ENCODE data around the gene NCKIPSD. TPM values are rescaled to one million over a fixed set of nuclear protein-coding genes. Genes with fewer than 3 reads are reported as not detected.
A peak's percentile ranks its signal among the peaks of the same experiment; 100 is the strongest.

NCKIPSD gene
- total RNA-seq, 1 donor from 2014 or later = 33.5 TPM

DNA sequence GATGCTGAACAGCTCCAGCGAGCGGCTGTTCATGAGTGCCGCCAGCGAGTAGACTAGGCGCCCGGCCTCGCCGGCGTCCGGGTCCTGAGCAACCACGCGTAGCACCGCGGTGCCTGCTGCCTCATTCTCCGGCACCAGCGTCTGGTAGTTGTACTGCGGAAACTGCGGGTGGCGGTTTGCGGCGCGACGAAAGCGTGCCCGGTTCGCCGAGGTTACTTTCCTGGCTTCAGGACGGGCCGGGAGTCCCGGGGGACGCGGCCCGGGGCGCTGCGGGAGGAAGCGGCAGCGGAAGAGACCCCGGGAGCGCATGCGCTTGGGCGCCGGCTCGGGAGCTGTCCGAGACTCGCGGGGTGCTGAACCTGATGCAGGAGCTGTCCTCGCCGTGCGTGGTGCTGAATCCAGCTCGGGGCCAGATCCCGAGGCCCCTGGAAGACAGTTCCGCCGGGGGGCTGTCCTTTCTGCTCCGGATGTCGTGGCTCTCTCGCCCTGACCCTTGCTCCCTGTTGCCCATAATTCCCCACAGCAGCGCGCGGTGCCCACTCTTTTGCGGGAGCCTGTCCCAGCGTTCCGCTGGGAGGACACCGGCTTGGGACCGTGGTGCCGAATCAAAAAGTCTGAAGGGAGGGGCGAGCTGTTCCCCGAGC lies 24.1 kb downstream of the NCKIPSD start:
- peak overlapping the region; percentile 64 for H3K4me3 Mint-ChIP-seq
- H3K27ac Mint-ChIP-seq = peak overlapping the region; percentile 48
- peak; percentile 82 to 95 for DNase-seq (ENCODE audit: low spot score in 2 of 2, unreplicated experiment in 2 of 2)
- TF ChIP-seq, protein P1, sequence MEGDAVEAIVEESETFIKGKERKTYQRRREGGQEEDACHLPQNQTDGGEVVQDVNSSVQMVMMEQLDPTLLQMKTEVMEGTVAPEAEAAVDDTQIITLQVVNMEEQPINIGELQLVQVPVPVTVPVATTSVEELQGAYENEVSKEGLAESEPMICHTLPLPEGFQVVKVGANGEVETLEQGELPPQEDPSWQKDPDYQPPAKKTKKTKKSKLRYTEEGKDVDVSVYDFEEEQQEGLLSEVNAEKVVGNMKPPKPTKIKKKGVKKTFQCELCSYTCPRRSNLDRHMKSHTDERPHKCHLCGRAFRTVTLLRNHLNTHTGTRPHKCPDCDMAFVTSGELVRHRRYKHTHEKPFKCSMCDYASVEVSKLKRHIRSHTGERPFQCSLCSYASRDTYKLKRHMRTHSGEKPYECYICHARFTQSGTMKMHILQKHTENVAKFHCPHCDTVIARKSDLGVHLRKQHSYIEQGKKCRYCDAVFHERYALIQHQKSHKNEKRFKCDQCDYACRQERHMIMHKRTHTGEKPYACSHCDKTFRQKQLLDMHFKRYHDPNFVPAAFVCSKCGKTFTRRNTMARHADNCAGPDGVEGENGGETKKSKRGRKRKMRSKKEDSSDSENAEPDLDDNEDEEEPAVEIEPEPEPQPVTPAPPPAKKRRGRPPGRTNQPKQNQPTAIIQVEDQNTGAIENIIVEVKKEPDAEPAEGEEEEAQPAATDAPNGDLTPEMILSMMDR (IDR thresholded peaks at IDR 0.05; ENCODE audit: unreplicated experiment) = no peak
- no peaks in the 10 kb centered on the region for H3K9me3 Mint-ChIP-seq
- peaks cover 15% of the 10 kb centered on the region for H3K27me3 Mint-ChIP-seq (ENCODE audit: low read depth)
- peaks cover 7% of the 10 kb centered on the region for H3K36me3 Mint-ChIP-seq
- H3K4me1 Mint-ChIP-seq = peaks cover 14% of the 10 kb centered on the region

DNA sequence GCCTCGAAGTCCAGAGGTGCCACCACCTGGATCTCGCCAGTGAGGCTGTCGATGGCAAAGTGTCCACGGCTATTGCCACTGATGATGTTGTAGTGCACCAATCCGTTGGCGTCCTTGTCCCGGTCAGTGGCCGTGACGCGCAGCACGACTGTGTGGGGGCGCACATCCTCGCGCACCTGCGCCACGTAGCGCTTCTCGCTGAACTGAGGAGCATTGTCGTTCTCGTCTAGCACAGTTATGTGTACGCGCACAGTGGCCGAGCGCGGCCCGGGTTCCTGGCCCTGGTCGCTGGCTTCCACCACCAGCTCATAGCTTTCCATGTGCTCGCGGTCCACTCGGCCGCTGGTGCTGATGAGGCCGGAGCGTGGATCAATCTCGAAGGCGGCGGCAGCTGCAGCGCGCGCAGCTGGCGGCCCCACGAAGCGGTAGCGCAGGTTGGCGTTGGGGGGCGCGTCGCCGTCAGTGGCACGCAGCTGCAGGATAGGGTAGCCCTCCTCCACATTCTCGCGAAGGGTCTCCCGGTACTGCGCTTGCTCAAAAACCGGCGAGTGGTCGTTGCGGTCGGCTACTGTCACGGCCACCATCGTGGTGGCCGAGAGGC lies 24.8 kb downstream of the NCKIPSD start:
- Mint-ChIP-seq H3K4me3 (peak overlapping the region; percentile 42), H3K27me3 (ENCODE audit: low read depth) (peaks cover 15% of the 10 kb centered on the region), H3K27ac (no peak overlapping the region), H3K36me3 (peaks cover 4% of the 10 kb centered on the region), H3K9me3 (no peaks in the 10 kb centered on the region), H3K4me1 (peaks cover 14% of the 10 kb centered on the region)
- TF ChIP-seq, protein P1 (IDR thresholded peaks at IDR 0.05; ENCODE audit: unreplicated experiment) = no peak
- no peak for DNase-seq (ENCODE audit: low spot score in 2 of 2, unreplicated experiment in 2 of 2)

DNA sequence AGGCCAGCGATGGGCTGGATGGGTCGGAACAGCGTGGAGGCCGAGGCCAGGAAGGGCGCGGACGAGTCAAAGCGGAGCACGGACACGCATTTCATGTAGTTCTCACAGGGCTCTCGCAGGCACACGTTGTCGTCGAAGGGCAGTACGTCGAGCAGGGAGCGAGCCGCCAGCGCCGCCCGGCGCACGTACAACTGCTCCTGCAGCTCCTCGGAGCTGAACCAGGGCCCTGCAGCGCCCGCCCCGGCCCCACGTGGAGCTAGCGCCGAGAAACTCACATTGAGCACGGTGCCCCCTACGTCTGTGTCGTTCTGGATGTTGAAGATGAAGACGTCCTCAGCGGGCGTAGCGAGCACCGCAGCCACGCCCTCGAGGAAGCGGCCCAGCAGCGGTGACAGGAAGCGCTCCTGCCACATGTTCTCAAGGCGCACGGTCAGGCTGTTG lies 28.9 kb downstream of the NCKIPSD start:
- H3K27ac Mint-ChIP-seq = no peak overlapping the region
- H3K36me3 Mint-ChIP-seq = peaks cover 4% of the 10 kb centered on the region
- H3K4me3 Mint-ChIP-seq = peak overlapping the region; percentile 52
- no peaks in the 10 kb centered on the region for H3K9me3 Mint-ChIP-seq
- H3K27me3 Mint-ChIP-seq (ENCODE audit: low read depth) = peaks cover 20% of the 10 kb centered on the region
- no peak for DNase-seq (ENCODE audit: low spot score in 2 of 2, unreplicated experiment in 2 of 2)
- TF ChIP-seq, protein P1 (IDR thresholded peaks at IDR 0.05; ENCODE audit: unreplicated experiment) = no peak
- H3K4me1 Mint-ChIP-seq = peaks cover 2% of the 10 kb centered on the region

DNA sequence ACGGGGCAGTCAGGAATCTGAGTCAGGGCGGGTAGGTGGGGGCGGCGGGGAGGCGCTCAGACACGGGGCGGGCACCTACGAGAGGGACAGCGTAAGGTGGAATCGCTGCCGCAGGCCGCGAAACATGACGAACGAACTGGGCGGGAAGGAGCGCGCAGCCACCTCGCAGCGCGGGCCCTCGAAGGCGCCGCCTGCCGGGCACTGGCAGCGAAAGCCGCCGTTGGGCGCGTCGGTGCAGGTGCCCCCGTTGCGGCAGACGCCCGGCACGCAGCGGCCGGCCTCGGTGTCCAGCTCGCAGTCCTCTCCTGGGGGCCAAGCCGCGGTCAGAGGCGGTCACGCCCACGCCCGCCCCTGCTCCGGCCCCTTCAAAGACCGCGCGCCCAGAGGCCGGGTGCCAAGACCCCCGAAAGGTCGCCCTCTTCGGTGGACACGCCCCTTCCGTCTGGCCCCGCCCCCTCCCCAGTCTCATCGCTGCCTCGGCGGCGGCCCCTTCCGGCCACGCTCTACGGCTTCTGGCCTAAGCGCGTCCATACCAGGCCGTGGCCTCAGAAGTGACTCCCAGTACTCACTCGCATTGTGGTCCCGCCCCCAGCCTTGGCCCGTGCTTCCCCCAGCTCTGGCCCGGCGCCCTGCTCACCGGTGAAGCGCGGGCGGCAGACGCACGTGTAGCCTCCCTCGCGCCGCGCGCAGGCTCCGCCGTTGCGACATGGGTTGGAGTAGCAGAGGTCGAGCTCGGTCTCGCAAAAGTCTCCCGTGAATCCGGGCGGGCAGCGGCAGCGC lies 29.5 kb downstream of the NCKIPSD start:
- TF ChIP-seq, protein P1 (IDR thresholded peaks at IDR 0.05; ENCODE audit: unreplicated experiment) = peak; percentile 72
- no peak overlapping the region for H3K27ac Mint-ChIP-seq
- peak overlapping the region; percentile 52 for H3K4me3 Mint-ChIP-seq
- H3K4me1 Mint-ChIP-seq = no peaks in the 10 kb centered on the region
- peaks cover 4% of the 10 kb centered on the region for H3K36me3 Mint-ChIP-seq
- H3K9me3 Mint-ChIP-seq = no peaks in the 10 kb centered on the region
- H3K27me3 Mint-ChIP-seq (ENCODE audit: low read depth) = peaks cover 18% of the 10 kb centered on the region
- DNase-seq (ENCODE audit: low spot score in 2 of 2, unreplicated experiment in 2 of 2) = peak; percentile 55 to 80

DNA sequence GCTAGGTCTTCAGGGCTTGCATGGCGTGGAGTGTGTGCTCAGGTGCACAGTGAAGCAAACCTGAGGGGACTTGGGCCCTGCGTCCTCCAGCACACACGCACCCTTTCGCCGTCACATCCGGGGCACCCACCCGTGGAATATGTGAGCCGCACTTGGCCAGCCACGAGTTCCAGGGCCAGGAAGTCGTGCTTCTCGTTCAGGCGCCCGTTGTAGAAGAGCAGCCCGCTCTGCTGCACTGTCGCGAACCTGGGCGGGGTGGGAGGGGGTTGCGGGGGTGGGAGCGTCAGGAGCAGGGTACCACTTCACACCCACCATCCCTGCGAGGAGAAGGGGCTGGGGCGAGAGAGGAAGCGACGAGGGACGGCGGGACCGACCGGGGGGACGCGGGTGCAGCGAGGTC lies 30.1 kb downstream of the NCKIPSD start:
- no peak for DNase-seq (ENCODE audit: low spot score in 2 of 2, unreplicated experiment in 2 of 2)
- Mint-ChIP-seq H3K36me3 (peaks cover 4% of the 10 kb centered on the region), H3K27ac (no peak overlapping the region)

More for the DNA sequence above, 30.1 kb downstream of the NCKIPSD start:
- Mint-ChIP-seq H3K4me1 (no peaks in the 10 kb centered on the region), H3K4me3 (peak overlapping the region; percentile 58), H3K9me3 (no peaks in the 10 kb centered on the region), H3K27me3 (ENCODE audit: low read depth) (peaks cover 18% of the 10 kb centered on the region)
- TF ChIP-seq, protein P1 (IDR thresholded peaks at IDR 0.05; ENCODE audit: unreplicated experiment) = no peak
